H9 (cell line): ENCODE measurements around the gene FHL1. TPM values are rescaled to one million over a fixed set of nuclear protein-coding genes. Genes with fewer than 3 reads are reported as not detected.

ENCODE experiments used
- DNase-seq: peaks from one replicate; pipeline ENCODE4 v3.0.0-alpha.2; 2017
- H2AFZ ChIP-seq: one replicate; pipeline ENCODE4 v1.6.1; 2013; ENCODE audit warnings: mild to moderate bottlenecking, low read length, control low read depth, moderate library complexity
- H2AK5ac ChIP-seq: 2 replicates; pipeline ENCODE4 v1.6.1; 2013; ENCODE audit warnings: low read length, control low read depth, mixed read lengths; ENCODE audit not compliant: insufficient read length
- H2BK120ac ChIP-seq: one replicate; pipeline ENCODE4 v1.6.1; 2013; ENCODE audit warnings: low read depth, mild to moderate bottlenecking, low read length, control low read depth, inconsistent platforms; ENCODE audit not compliant: poor library complexity, severe bottlenecking
- H2BK12ac ChIP-seq: 2 replicates; pipeline ENCODE4 v1.6.1; 2013; ENCODE audit warnings: low read length, control low read depth, mixed read lengths, low read depth; ENCODE audit not compliant: insufficient read length
- H2BK15ac ChIP-seq: 2 replicates; pipeline ENCODE4 v1.6.1; 2013; ENCODE audit warnings: low read depth, low read length, control low read depth
- H2BK20ac ChIP-seq: one replicate; pipeline ENCODE4 v1.6.1; 2013; ENCODE audit warnings: low read depth, mild to moderate bottlenecking, low read length, control low read depth, inconsistent platforms; ENCODE audit not compliant: poor library complexity, severe bottlenecking
- H2BK5ac ChIP-seq: 2 replicates; pipeline ENCODE4 v1.6.1; 2013; ENCODE audit warnings: low read length, control low read depth, mixed read lengths; ENCODE audit not compliant: insufficient read length
- H3K14ac ChIP-seq: 2 replicates; pipeline ENCODE4 v1.6.1; 2013; ENCODE audit warnings: low read length, control low read depth; ENCODE audit not compliant: insufficient read depth
- H3K18ac ChIP-seq: 2 replicates; pipeline ENCODE4 v1.6.1; 2013; ENCODE audit warnings: low read depth, mild to moderate bottlenecking, mixed read lengths, low read length, control low read depth; ENCODE audit not compliant: insufficient read length
- H3K23ac ChIP-seq: 2 replicates; pipeline ENCODE4 v1.6.1; 2013; ENCODE audit warnings: low read length, control low read depth, mixed read lengths, low read depth; ENCODE audit not compliant: insufficient read length
- H3K23me2 ChIP-seq: 2 replicates; pipeline ENCODE4 v1.6.1; 2013; ENCODE audit warnings: low read depth, mild to moderate bottlenecking, mixed read lengths, low read length, control low read depth; ENCODE audit not compliant: insufficient read length, poor library complexity, severe bottlenecking
- H3K27ac ChIP-seq: 2 replicates; pipeline ENCODE4 v1.5.1; 2013; ENCODE audit warnings: low read length, control low read depth, mixed read lengths, low read depth; ENCODE audit not compliant: insufficient read length
- H3K27me3 ChIP-seq: 2 replicates; pipeline ENCODE4 v1.6.1; 2013; ENCODE audit warnings: low read length, control low read depth, inconsistent platforms; ENCODE audit not compliant: insufficient read depth
- H3K4ac ChIP-seq: 2 replicates; pipeline ENCODE4 v1.6.1; 2013; ENCODE audit warnings: low read depth, mild to moderate bottlenecking, control low read depth, inconsistent platforms, low read length, moderate library complexity
- H3K4me1 ChIP-seq: 2 replicates; pipeline ENCODE4 v1.6.1; 2013; ENCODE audit warnings: low read length, control low read depth, inconsistent platforms; ENCODE audit not compliant: insufficient read depth
- H3K4me2 ChIP-seq: 2 replicates; pipeline ENCODE4 v1.6.1; 2013; ENCODE audit warnings: low read length, control low read depth, mixed read lengths; ENCODE audit not compliant: insufficient read length, insufficient read depth
- H3K56ac ChIP-seq: 2 replicates; pipeline ENCODE4 v1.6.1; 2013; ENCODE audit warnings: low read depth, mild to moderate bottlenecking, mixed read lengths, low read length, control low read depth; ENCODE audit not compliant: insufficient read length
- H3K79me1 ChIP-seq: 2 replicates; pipeline ENCODE4 v1.6.1; 2013; ENCODE audit warnings: low read depth, mild to moderate bottlenecking, moderate library complexity, low read length, control low read depth, inconsistent platforms; ENCODE audit not compliant: insufficient read depth, poor library complexity, severe bottlenecking
- H3K79me2 ChIP-seq: 2 replicates; pipeline ENCODE4 v1.6.1; 2013; ENCODE audit warnings: low read length, control low read depth, inconsistent platforms; ENCODE audit not compliant: insufficient read depth
- H3K9ac ChIP-seq: 2 replicates; pipeline ENCODE4 v1.6.1; 2013; ENCODE audit warnings: low read length, control low read depth, mixed read lengths; ENCODE audit not compliant: insufficient read length; ENCODE audit errors: extremely low read depth
- H3K9me3 ChIP-seq: one replicate; pipeline ENCODE4 v1.6.1; 2013; ENCODE audit warnings: low read depth, low read length, inconsistent platforms; ENCODE audit not compliant: control insufficient read depth
- H3T11ph ChIP-seq: one replicate; pipeline ENCODE4 v1.6.1; 2013; ENCODE audit warnings: mild to moderate bottlenecking, low read length, control low read depth, inconsistent platforms
- H4K20me1 ChIP-seq: one replicate; pipeline ENCODE4 v1.6.1; 2013; ENCODE audit not compliant: control insufficient read depth, insufficient read length, insufficient read depth
- H4K5ac ChIP-seq: 2 replicates; pipeline ENCODE4 v1.6.1; 2013; ENCODE audit warnings: low read depth, mild to moderate bottlenecking, mixed read lengths, low read length, control low read depth; ENCODE audit not compliant: insufficient read length
- H4K8ac ChIP-seq: replicated peaks from 2 replicates; pipeline ENCODE4 v1.6.1; 2013; ENCODE audit warnings: low read length, control low read depth, mixed read lengths, low read depth; ENCODE audit not compliant: insufficient read length
- H4K91ac ChIP-seq: 2 replicates; pipeline ENCODE4 v1.6.1; 2013; ENCODE audit warnings: low read depth, mild to moderate bottlenecking, moderate library complexity, mixed read lengths, low read length, control low read depth; ENCODE audit not compliant: insufficient read length
- H3K27ac Mint-ChIP-seq, 3 experiments: 2 replicates in 2 of 3; 3 replicates in 1 of 3; pipeline ENCODE4 v1.8.0; 2020 to 2021; ENCODE audit warnings: mixed read lengths in 3 of 3, mild to moderate bottlenecking in 1 of 3, moderate library complexity in 1 of 3
- H3K27me3 Mint-ChIP-seq: 2 replicates; pipeline ENCODE4 v1.8.0; 2021; ENCODE audit warnings: low read depth, mild to moderate bottlenecking, moderate library complexity, mixed read lengths
- H3K36me3 Mint-ChIP-seq, 3 experiments: 2 replicates in 2 of 3; 3 replicates in 1 of 3; pipeline ENCODE4 v1.8.0; 2020 to 2021; ENCODE audit warnings: low read depth in 3 of 3, mixed read lengths in 3 of 3; ENCODE audit not compliant: insufficient read depth in 1 of 3
- H3K4me1 Mint-ChIP-seq, 2 experiments: 2 replicates each; pipeline ENCODE4 v1.8.0; 2020; ENCODE audit warnings: mixed read lengths in 2 of 2
- H3K4me3 Mint-ChIP-seq, 2 experiments: 2 replicates in 1 of 2; 3 replicates in 1 of 2; pipeline ENCODE4 v1.8.0; 2020 to 2021; ENCODE audit warnings: mild to moderate bottlenecking in 2 of 2, mixed read lengths in 2 of 2, moderate library complexity in 1 of 2
- H3K9me3 Mint-ChIP-seq, 2 experiments: 2 replicates in 1 of 2; 3 replicates in 1 of 2; pipeline ENCODE4 v1.8.0; 2020; ENCODE audit warnings: mild to moderate bottlenecking in 2 of 2, mixed read lengths in 2 of 2, moderate library complexity in 1 of 2
- CTCF ChIP-seq: fragments of 200-600 bp; sonication (generic); conservative IDR thresholded peaks from 3 replicates; pipeline ENCODE4 v1.8.0; 2021; ENCODE audit warnings: antibody characterized with exemption, mild to moderate bottlenecking
- total RNA-seq: library from RNA; stranded (reverse); gene quantifications from 2 replicates; pipeline ENCODE4 v1.2.1, GENCODE V29; 2021

The FHL1 gene
- total RNA-seq, 1 experiment from 2014 or later: 20.0 TPM

- Histone ChIP-seq H3K9ac (no peak overlapping the region), H3K9me3 (peaks cover 54% of the 10 kb centered on the region), H3K27ac (no peak overlapping the region), H2BK15ac (no peak overlapping the region), H3K23me2 (no peaks in the 10 kb centered on the region), H2BK12ac (no peak overlapping the region), H2AFZ (no peak overlapping the region), H4K91ac (no peak overlapping the region), H3K79me1 (no peaks in the 10 kb centered on the region), H2BK20ac (no peak overlapping the region), H3K4me1 (no peaks in the 10 kb centered on the region), H2AK5ac (no peak overlapping the region), H2BK5ac (no peak overlapping the region), H3T11ph (no peak overlapping the region), H3K4me2 (no peak overlapping the region), H3K23ac (no peak overlapping the region), H2BK120ac (no peak overlapping the region), H4K5ac (no peak overlapping the region), H3K14ac (no peak overlapping the region), H3K18ac (no peak overlapping the region), H3K56ac (no peak overlapping the region), H3K4ac (no peak overlapping the region), H4K20me1 (no peaks in the 10 kb centered on the region), H3K27me3 (no peaks in the 10 kb centered on the region), H3K79me2 (no peaks in the 10 kb centered on the region), H4K8ac (no peak overlapping the region)
- Mint-ChIP-seq H3K27me3 (peaks cover 1% of the 10 kb centered on the region; the same call in 1 of the 2 replicates), H3K9me3 (peaks cover 47 to 66% of the 10 kb centered on the region in 2 experiments), H3K27ac (no peak overlapping the region; a peak in 1 of 7 replicates), H3K4me1 (peaks cover 0 to 7% of the 10 kb centered on the region in 2 experiments; a peak in 1 of 4 replicates), H3K36me3 (peaks cover 13 to 43% (median 18%) of the 10 kb centered on the region in 3 experiments), H3K4me3 (no peak overlapping the region)
- DNase-seq: no peak
- TF ChIP-seq CTCF: no peak
Measured at GRCh38 chrX:136215559-136215958, 68.2 kb downstream of the FHL1 start.
